Mucosa of stomach (tissue), 1 donor: ENCODE results near the gene SLC48A1.

ENCODE experiments used
- H3K27me3 ChIP-seq: one replicate; pipeline ENCODE4 v1.7.0; 2013; ENCODE audit warnings: mild to moderate bottlenecking, low read length; ENCODE audit not compliant: control insufficient read depth, insufficient read depth
- H3K36me3 ChIP-seq: one replicate; pipeline ENCODE4 v1.7.0; 2013; ENCODE audit warnings: low read length; ENCODE audit not compliant: control insufficient read depth, insufficient read depth
- H3K4me1 ChIP-seq: one replicate; pipeline ENCODE4 v1.7.0; 2013; ENCODE audit warnings: mild to moderate bottlenecking, low read length; ENCODE audit not compliant: control insufficient read depth, insufficient read depth
- H3K4me3 ChIP-seq: one replicate; pipeline ENCODE4 v1.7.0; 2013; ENCODE audit warnings: low read length
- H3K9ac ChIP-seq: one replicate; pipeline ENCODE4 v1.7.0; 2013; ENCODE audit warnings: mild to moderate bottlenecking, low read length, moderate library complexity
- H3K9me3 ChIP-seq: one replicate; pipeline ENCODE4 v1.7.0; 2013; ENCODE audit warnings: mild to moderate bottlenecking, low read length, moderate library complexity; ENCODE audit not compliant: control insufficient read depth
- donor health status: Pancreatic carcinoma.

SLC48A1 gene

DNA sequence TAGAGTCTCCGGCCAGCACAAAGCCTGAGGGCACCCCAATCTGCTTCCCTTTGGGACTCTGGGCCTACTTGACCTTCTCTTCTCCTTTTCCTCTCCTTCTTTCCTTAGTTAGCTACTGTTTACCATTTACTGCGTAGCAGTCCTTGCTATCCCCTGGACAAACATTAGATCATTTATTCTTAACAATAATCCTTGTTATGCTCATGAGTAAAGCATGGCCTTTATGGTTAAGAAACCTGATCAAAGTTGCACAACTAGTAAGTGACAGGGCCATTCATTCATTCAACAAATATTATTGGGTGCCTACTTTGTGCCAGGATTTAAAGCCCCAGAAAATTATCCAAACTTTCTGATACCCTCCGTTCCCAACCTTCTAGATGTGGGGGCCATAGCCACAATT, 49.8 kb downstream of the SLC48A1 start:
- Histone ChIP-seq H3K9ac (no peak overlapping the region), H3K4me3 (no peak overlapping the region), H3K36me3 (no peaks in the 10 kb centered on the region), H3K27me3 (no peaks in the 10 kb centered on the region), H3K9me3 (no peaks in the 10 kb centered on the region), H3K4me1 (peaks cover 68% of the 10 kb centered on the region)

GRCh38 chr12:47823422-47824086, 50.5 kb downstream of the SLC48A1 start:
- Histone ChIP-seq H3K9ac (no peak overlapping the region), H3K27me3 (no peaks in the 10 kb centered on the region), H3K9me3 (no peaks in the 10 kb centered on the region)

GRCh38 chr12:47824198-47824597, 51.2 kb downstream of the SLC48A1 start:
- H3K4me1 ChIP-seq, result peaks cover 66% of the 10 kb centered on the region
- H3K9me3 ChIP-seq, result no peaks in the 10 kb centered on the region
- no peak overlapping the region for H3K9ac ChIP-seq
- no peak overlapping the region for H3K4me3 ChIP-seq
- no peaks in the 10 kb centered on the region for H3K27me3 ChIP-seq
- H3K36me3 ChIP-seq, result no peaks in the 10 kb centered on the region

More at GRCh38 chr12:47823422-47824086, 50.5 kb downstream of the SLC48A1 start:
- peaks cover 67% of the 10 kb centered on the region for H3K4me1 ChIP-seq
- H3K4me3 ChIP-seq, result no peak overlapping the region
- no peaks in the 10 kb centered on the region for H3K36me3 ChIP-seq

DNA sequence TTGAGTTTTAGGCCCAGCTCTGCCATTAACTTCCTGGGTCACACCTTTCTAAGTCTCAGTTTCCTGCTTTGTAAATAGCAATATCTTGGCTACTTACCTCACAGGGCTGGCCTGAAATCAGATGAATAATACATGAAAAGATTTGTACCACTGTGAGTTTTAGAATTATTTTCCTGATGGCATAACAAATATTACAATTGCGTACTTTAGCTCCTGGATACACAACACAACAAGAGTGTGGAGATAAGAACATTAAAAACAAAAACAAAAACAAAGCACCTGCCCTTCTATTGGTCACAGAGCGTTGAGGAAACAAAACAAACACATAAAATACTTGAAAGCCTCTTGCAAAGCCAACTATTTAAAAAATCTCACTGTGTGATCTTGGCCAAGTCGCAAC, 51.6 kb downstream of the SLC48A1 start:
- Histone ChIP-seq H3K36me3 (no peaks in the 10 kb centered on the region), H3K9ac (no peak overlapping the region), H3K27me3 (no peaks in the 10 kb centered on the region), H3K4me1 (peaks cover 71% of the 10 kb centered on the region), H3K9me3 (no peaks in the 10 kb centered on the region), H3K4me3 (no peak overlapping the region)

GRCh38 chr12:47825173-47825639, 52.2 kb downstream of the SLC48A1 start:
- Histone ChIP-seq H3K9me3 (no peaks in the 10 kb centered on the region), H3K4me1 (peaks cover 70% of the 10 kb centered on the region), H3K36me3 (no peaks in the 10 kb centered on the region), H3K4me3 (no peak overlapping the region), H3K27me3 (no peaks in the 10 kb centered on the region), H3K9ac (peak overlapping the region; percentile 23)

DNA sequence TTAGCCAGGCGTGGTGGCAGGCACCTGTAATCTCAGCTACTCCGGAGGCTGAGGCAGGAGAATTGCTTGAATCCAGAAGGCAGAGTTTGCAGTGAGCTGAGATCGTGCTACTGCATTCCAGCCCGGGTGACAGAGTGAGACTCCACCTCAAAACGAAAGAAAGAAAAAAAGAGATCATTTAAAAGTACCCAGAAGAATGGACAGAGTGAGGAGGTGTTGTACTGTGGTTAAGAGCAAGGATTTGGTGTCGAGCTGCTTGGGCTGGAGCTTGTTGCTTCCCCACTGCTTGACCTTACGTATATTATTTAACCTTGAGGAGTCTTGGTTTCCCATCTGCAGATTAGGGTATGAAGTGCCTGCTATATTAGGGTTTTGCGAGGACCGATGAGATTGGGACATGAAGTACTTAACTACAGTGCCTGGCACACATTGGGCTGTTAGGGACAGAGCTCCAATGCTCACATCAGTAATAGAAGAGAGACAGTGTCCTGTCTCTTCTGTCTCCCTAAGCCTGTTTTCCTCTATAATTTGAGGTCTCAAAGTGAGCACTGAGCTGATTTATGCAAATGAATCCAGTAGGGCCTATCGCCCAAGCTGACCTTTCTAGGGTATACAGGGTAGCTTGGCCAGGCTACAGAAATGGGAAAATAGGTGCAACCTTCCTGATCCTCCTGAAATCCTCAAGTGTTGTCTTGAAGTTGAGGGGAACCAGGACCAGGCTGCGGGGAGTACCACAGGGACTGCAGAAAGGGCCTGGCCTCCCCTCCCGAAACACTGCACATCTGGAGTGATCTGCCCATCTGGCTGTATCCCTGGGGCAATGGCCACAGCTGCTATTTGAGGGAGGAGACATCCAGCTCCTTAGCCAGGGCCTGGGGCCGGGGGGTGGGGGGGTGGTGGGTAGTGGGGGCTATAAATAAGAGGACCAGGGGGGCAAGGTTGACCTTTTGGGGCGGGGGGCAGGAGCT, 55.3 kb downstream of the SLC48A1 start:
- Histone ChIP-seq H3K9ac (no peak overlapping the region), H3K4me1 (peaks cover 42% of the 10 kb centered on the region), H3K4me3 (no peak overlapping the region), H3K9me3 (no peaks in the 10 kb centered on the region), H3K36me3 (no peaks in the 10 kb centered on the region), H3K27me3 (no peaks in the 10 kb centered on the region)

DNA sequence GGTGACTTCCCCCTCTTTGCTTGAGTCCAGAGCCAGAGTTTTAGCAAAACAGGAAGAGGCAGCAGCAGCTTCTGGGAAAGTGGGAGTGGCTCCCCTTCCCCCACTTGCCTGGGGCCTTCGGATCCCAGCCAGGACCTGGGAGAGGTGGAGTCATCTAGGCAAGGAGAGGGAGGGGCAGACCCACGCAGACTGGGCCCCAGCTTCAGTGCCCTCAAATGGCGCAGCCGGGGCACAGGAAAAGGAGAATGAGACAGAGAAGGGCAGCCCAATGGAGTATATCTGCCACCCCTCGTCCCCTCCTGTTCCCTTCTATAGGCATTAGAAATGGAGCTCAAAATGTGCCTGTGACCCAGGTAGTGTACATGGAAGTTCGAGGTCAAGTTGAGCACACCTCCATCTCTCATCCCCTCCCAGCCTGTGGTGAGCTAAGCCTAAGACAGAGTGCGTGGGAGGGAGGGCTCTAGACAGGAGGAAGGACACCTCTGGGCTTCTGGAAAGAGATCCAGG, 56.0 kb downstream of the SLC48A1 start:
- Histone ChIP-seq H3K9ac (peak overlapping the region; percentile 56), H3K36me3 (no peaks in the 10 kb centered on the region), H3K4me1 (peaks cover 41% of the 10 kb centered on the region), H3K4me3 (no peak overlapping the region), H3K9me3 (no peaks in the 10 kb centered on the region), H3K27me3 (no peaks in the 10 kb centered on the region)

DNA sequence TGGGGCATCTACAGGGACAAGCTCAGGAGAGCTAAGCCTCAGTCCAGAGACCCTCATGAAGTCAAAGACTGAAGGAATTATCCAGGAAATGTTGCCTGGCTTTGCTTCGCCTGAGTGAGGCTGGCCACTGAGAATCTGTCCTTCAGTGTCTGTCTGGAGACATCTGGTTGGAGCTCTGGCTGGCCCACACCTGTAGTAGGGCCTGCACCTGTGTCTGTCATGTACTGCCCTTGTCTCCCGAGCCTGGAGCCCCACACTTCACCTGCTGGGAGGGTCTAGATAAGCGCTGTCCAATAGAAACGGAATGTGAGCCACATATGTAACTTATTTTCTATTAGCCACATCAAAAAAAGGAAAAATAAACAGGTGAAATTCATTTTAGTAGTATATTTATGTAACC, 56.5 kb downstream of the SLC48A1 start:
- no peaks in the 10 kb centered on the region for H3K27me3 ChIP-seq
- H3K4me1 ChIP-seq, result peaks cover 36% of the 10 kb centered on the region
- no peaks in the 10 kb centered on the region for H3K9me3 ChIP-seq
- no peaks in the 10 kb centered on the region for H3K36me3 ChIP-seq
- no peak overlapping the region for H3K4me3 ChIP-seq
- H3K9ac ChIP-seq, result peak overlapping the region; percentile 56
